Smooth muscle cell of the coronary artery (primary cell): ENCODE measurements around the gene TMEM41B. TPM values are rescaled to one million over a fixed set of nuclear protein-coding genes. Genes with fewer than 3 reads are reported as not detected.

Experiments
- total RNA-seq: library from RNA; depleted of rRNA; stranded (reverse); fragments of >200 nt; gene quantifications from 2 replicates; pipeline ENCODE4 v1.2.3, GENCODE V29; 2014; ENCODE audit warnings: low replicate concordance

Gene TMEM41B
- total RNA-seq = 20.6 and 64.7 TPM in 2 replicates

GRCh38 chr11:9314291-9315077 is at the start of gene TMEM41B:
Gene TMEM41B, minus strand, starts transcription at chr11:9314593. Its CDS starts 152 bp downstream, at chr11:9314441.

GRCh38 chr11:9265211-9266131 is 48.9 kb downstream of the TMEM41B start, which contains the start of gene DENND5A:
Gene DENND5A, minus strand, starts transcription at chr11:9265350. Its CDS starts 281 bp downstream, at chr11:9265069.

Other genes starting within 250 kb of the TMEM41B start
- gene SCUBE2, start 223.0 kb downstream of the TMEM41B start, total RNA-seq = 0.98 and 8.2 TPM in 2 replicates
- gene DENND5A, start 49.2 kb downstream of the TMEM41B start, total RNA-seq = 184 and 318 TPM in 2 replicates
- gene IPO7, start 70.1 kb upstream of the TMEM41B start, total RNA-seq = 74.2 and 103 TPM in 2 replicates
- 26.7 and 73.7 TPM in 2 replicates for gene ZNF143, start 146.4 kb upstream of the TMEM41B start, total RNA-seq